HG02840 (cell line): ENCODE measurements around the gene STAT5B.
"Not testable (repeated sequence)": the region's sequence is repeated elsewhere in the genome, so short reads cannot be mapped to it uniquely, and the experiment has no call there.

Source experiments
- ATAC-seq: cut with Tn5 transposase; IDR thresholded peaks from one replicate; pipeline ENCODE4 v1.9.1; 2021; ENCODE audit warnings: mild to moderate bottlenecking, moderate library complexity, moderate number of reproducible peaks; ENCODE audit not compliant: unreplicated experiment, low FRiP score

STAT5B gene

DNA sequence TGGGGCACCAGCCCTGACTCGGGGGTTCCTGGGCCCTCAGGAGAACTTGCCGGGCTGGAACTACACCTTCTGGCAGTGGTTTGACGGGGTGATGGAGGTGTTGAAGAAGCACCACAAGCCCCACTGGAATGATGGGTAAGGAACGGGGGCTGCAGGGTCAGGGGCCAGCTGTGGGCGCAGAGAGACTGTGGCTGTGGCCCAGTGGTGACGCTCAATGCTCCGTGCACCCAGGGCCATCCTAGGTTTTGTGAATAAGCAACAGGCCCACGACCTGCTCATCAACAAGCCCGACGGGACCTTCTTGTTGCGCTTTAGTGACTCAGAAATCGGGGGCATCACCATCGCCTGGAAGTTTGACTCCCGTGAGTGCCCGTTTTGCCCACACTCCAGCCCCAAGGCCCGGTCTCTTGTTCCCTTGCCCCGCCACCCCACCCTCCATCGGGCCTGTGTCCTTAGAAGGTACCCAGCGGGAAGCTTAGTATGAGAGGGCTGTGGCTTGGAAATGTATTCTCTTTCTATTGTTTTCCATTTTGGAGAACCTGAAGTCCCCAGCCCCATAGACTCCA, 31.3 kb upstream of the STAT5B start:
- ATAC-seq: no peak

DNA sequence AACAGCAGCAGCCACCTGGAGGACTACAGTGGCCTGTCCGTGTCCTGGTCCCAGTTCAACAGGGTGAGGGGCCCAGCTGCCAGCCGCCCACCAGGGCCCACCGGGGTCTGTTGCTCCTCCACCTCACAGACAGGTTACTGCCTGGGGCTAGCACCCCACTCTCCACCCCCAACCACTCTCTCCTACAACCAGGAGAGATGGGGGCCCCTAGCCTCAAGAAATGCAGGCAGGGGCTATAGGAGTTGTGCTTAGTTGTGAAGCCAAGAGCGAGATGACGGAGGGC, 30.1 kb upstream of the STAT5B start:
- no peak for ATAC-seq

DNA sequence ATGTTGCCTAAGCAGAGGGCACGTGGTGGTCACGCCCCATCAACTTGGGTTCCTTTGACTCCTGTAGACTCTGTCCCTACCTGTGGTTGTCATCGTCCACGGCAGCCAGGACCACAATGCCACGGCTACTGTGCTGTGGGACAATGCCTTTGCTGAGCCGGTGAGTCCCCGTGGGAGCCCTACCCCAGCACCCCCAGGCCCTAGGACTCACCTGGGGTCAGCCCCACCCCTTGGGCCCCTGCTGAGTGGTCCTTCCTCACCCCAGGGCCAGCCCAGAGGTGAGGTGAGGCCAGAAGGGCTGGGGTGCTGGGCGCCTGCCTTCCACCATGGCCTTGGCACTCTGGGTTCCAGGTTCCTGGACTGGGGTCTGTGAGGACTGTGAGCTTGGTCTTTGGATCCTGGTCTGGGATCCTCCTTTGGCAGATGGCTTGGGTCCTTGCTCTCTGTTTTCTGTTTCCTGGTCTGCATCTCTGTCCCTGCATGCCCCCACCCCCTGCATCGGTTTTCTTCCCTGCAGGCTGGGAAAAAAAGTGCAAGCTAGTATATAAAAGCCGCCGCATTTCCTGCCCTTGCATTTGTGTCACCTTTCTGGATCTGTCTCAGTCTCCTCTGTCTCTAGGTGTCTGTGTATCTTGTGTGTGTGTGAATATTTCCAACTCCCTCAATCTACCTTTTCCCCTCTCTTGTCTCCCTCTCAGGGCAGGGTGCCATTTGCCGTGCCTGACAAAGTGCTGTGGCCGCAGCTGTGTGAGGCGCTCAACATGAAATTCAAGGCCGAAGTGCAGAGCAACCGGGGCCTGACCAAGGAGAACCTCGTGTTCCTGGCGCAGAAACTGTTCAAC, 29.6 kb upstream of the STAT5B start:
- no peak for ATAC-seq

- ATAC-seq: not testable (repeated sequence)
Measured at GRCh38 chr17:42305031-42305330, 28.8 kb upstream of the STAT5B start.

DNA sequence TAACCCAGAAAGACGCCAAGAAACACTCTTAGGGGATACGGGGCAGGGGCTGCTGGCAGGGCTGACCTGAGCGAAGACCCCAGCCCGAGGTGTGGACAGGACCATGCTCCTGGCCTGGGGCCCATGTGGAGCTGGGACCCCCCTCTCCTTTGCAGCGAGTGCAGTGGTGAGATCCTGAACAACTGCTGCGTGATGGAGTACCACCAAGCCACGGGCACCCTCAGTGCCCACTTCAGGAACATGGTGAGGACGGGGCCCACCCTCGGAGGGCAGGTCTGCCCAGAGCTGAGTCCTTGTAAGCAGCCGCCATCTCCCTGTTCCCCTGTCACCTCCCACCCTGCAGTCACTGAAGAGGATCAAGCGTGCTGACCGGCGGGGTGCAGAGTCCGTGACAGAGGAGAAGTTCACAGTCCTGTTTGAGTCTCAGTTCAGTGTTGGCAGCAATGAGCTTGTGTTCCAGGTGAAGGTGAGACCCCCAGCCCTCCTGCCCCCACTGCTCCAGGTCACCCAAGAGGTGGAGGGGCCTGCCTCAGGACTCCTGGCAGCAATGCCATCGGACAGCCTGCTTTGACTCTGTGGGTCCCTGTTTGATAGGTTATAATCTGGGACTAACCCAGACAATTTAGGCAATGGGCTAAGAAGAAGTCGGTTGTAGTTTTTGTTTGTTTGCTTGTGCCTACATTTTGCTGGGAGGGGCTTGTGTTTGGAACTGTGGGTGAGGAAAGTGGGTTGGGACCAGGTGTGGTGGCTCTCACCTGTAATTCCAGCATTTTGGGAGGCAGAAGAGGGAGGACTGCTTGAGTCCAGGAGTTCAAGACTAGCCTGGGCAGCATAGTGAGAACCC, 28.2 kb upstream of the STAT5B start:
- ATAC-seq: no peak

DNA sequence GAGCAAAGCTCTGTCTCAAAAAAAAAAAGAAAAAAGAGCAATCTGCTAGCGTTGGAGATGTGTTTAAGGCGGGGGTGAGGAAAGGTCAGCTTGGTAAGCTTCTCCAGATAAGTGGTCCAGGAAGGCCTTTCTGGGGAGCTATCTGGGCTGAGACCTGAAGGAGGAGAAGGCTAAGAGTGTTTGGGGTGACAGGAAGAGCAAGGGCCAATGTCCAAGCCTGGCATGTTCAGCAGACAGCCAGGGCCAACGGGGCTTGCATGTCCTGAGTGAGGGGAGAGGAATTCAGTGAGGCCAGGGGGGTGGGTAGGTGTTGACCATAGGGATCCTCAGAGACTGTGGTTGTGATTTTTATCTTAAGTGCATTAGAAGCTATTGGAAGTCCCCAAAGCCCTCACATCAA, 27.5 kb upstream of the STAT5B start:
- no peak for ATAC-seq

- no peak for ATAC-seq
Measured at GRCh38 chr17:42301022-42301421, 24.8 kb upstream of the STAT5B start.

GRCh38 chr17:42299913-42300312, 23.7 kb upstream of the STAT5B start:
- not testable (repeated sequence) for ATAC-seq

GRCh38 chr17:42299361-42299760, 23.2 kb upstream of the STAT5B start:
- not testable (repeated sequence) for ATAC-seq

DNA sequence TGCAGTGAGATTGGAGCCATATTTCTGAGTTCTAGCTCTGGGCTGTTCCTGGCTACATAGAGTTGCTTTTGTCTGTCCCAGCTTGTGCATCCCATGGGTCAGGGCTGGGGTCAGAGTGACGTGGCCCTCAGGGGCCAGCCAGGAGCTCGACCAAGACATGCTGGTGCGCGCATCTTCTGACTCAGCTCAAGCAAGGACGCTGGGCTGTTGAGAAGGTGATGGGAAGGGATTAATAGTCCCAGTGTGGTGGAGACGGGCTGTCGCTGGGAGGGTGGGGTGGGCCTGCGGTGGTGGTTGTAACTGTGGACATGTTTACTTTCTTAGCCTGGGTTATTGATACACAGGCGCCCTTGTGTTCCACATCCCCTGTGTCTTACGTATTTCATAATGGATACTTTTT, 21.6 kb upstream of the STAT5B start:
- not testable (repeated sequence) for ATAC-seq

DNA sequence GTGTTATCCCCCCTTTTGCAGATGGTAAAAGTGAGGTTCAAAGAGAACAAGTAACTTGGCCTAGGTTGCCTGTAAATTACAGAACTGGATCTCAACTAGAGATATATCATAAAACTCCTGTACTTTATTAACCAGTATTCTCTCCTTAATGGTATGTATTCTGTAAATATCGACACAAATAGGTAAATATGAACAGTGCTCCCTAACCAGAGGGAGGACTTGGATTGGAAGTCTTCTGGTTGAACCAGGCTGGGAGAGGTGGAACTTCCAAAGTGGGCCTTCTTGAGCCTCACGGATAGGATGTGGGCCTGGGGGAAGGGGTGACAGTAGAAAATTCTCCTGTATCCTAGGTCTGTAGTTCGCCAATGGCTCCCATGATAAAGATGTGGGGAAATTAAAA, 19.8 kb upstream of the STAT5B start:
- ATAC-seq: no peak

- no peak for ATAC-seq
Measured at GRCh38 chr17:42294469-42295398, 18.5 kb upstream of the STAT5B start.

GRCh38 chr17:42291129-42291528, 14.9 kb upstream of the STAT5B start:
- ATAC-seq: no peak

GRCh38 chr17:42290577-42290976, 14.4 kb upstream of the STAT5B start:
- no peak for ATAC-seq

DNA sequence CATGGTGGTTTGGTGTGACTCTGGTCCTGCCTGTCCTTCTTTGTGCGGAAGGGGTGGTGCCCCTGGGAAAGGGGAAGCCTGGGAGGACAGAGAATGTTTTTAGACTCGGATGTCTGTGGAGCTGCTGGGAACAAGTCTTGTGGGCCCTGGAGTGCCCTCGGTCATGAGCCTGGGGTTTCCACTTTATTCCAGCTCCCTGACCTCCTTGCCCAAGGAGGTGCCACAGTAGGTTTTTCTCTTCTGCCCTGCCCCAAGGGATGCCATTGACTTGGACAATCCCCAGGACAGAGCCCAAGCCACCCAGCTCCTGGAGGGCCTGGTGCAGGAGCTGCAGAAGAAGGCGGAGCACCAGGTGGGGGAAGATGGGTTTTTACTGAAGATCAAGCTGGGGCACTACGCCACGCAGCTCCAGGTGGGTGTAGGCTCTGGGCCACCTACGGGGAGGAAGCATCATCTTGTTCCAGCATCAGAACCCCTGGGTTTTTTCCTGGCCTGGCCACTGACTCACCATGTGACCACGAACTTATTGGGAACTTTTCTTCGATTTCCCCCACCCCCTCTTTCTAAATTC, 13.5 kb upstream of the STAT5B start:
- no peak for ATAC-seq

DNA sequence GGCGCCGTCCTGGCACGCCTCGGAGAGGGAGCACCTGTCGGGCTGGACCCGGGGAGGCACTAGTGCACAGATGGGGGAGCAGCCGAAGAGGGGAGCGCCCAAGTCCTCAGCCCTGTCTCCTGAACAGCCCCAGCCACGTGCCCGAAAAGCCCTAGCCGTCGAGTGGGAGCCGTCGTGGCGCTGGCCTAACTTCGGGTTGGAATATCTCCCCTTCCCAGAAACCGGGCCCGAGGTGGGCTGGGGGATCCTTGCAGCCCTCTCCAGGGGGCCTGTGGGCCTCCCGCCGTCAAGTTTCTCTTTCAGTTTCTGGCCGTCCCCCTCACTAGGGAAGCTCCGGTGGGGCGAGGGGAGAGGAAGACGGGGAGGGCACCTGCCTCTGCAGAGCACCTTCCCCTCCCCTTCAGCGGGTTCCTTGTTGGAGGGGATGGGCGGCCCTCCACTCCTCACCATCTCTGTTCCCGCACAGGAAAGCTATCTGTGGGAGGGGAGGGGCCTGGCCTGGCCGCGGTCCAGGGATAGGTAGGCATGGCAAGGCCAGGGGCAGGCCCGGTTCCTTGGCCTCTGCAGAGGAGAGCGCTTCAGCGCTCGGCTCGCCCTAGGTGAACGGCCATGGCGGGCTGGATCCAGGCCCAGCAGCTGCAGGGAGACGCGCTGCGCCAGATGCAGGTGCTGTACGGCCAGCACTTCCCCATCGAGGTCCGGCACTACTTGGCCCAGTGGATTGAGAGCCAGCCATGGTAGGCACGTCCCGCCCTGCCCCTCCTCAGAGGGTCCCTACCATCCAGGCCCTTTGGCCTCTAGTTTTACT, 12.8 kb upstream of the STAT5B start:
- no peak for ATAC-seq

DNA sequence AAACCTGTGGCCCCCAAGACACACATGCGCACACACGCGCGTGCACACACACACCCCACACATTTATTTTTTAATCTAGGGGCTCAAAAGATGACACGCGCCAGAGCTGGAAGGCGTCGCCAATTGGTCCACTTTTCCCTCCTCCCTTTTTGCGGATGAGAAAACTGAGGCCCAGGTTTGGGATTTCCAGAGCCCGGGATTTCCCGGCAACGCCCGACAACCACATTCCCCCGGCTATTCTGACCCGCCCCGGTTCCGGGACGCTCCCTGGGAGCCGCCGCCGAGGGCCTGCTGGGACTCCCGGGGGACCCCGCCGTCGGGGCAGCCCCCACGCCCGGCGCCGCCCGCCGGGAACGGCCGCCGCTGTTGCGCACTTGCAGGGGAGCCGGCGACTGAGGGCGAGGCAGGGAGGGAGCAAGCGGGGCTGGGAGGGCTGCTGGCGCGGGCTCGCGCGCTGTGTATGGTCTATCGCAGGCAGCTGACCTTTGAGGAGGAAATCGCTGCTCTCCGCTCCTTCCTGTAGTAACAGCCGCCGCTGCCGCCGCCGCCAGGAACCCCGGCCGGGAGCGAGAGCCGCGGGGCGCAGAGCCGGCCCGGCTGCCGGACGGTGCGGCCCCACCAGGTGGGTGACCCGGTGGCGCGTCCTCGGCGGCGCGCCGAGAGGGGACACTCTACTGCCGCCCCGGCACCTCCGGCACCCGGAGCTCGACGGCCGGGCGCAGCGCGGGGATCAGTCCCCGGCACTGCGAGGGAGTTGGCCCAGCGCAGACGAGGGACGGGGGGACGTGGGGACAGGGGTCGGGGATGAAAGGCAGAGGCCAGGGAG, 12.0 kb upstream of the STAT5B start, which contains the start of gene STAT5A:
STAT5A (plus strand) TSS at position 522 of the 826 bp plus-strand sequence. CDS start 914 bp downstream, outside the sequence.
- ATAC-seq: no peak

- ATAC-seq: no peak
Measured at GRCh38 chr17:42287305-42287976, 11.2 kb upstream of the STAT5B start.
